Mesendoderm (in vitro differentiated cells): ENCODE data around the gene ABLIM1.

ENCODE experiments used
- DNase-seq: peaks from one replicate; pipeline ENCODE4 v3.0.0; 2013
- H2AK5ac ChIP-seq: 2 replicates; pipeline ENCODE4 v1.6.1; 2013; ENCODE audit warnings: low read length, inconsistent platforms
- H2BK120ac ChIP-seq: 2 replicates; pipeline ENCODE4 v1.6.1; 2013; ENCODE audit warnings: low read depth, mild to moderate bottlenecking, low read length, moderate library complexity, mixed read lengths
- H2BK15ac ChIP-seq: replicated peaks from 2 replicates; pipeline ENCODE4 v1.6.1; 2013; ENCODE audit warnings: low read depth, mild to moderate bottlenecking, moderate library complexity
- H2BK5ac ChIP-seq: 2 replicates; pipeline ENCODE4 v1.6.1; 2013; ENCODE audit warnings: low read length, inconsistent platforms
- H3K18ac ChIP-seq: 2 replicates; pipeline ENCODE4 v1.6.1; 2013; ENCODE audit warnings: mild to moderate bottlenecking, low read length, mixed read lengths
- H3K23ac ChIP-seq: one replicate; pipeline ENCODE4 v1.6.1; 2013; ENCODE audit warnings: low read length
- H3K27ac ChIP-seq: 2 replicates; pipeline ENCODE4 v1.5.1; 2013; ENCODE audit warnings: low read depth, mild to moderate bottlenecking, inconsistent platforms, low read length, moderate library complexity
- H3K27me3 ChIP-seq: 2 replicates; pipeline ENCODE4 v1.6.1; 2013; ENCODE audit warnings: low read length, control low read depth, mild to moderate bottlenecking, inconsistent platforms; ENCODE audit not compliant: insufficient read depth, poor library complexity
- H3K36me3 ChIP-seq: 2 replicates; pipeline ENCODE4 v1.6.1; 2013; ENCODE audit warnings: low read length, inconsistent platforms; ENCODE audit not compliant: control insufficient read depth, insufficient read depth
- H3K4ac ChIP-seq: one replicate; pipeline ENCODE4 v1.6.1; 2013; ENCODE audit warnings: low read depth, mild to moderate bottlenecking, low read length, moderate library complexity
- H3K4me1 ChIP-seq: 2 replicates; pipeline ENCODE4 v1.6.1; 2013; ENCODE audit warnings: low read depth, low read length, inconsistent platforms; ENCODE audit not compliant: control insufficient read depth
- H3K4me2 ChIP-seq: 2 replicates; pipeline ENCODE4 v1.6.1; 2013; ENCODE audit warnings: low read length
- H3K4me3 ChIP-seq: 2 replicates; pipeline ENCODE4 v1.5.1; 2013; ENCODE audit warnings: mild to moderate bottlenecking, low read length
- H3K56ac ChIP-seq: one replicate; pipeline ENCODE4 v1.6.1; 2013; ENCODE audit warnings: low read length
- H3K79me1 ChIP-seq: 2 replicates; pipeline ENCODE4 v1.6.1; 2013; ENCODE audit warnings: low read length, inconsistent platforms
- H3K79me2 ChIP-seq: 2 replicates; pipeline ENCODE4 v1.6.1; 2013; ENCODE audit warnings: mild to moderate bottlenecking, low read length; ENCODE audit not compliant: control insufficient read depth, insufficient read depth
- H3K9ac ChIP-seq: 2 replicates; pipeline ENCODE4 v1.6.1; 2013; ENCODE audit warnings: low read length, inconsistent platforms
- H4K5ac ChIP-seq: one replicate; pipeline ENCODE4 v1.6.1; 2013; ENCODE audit warnings: low read length
- H4K8ac ChIP-seq: one replicate; pipeline ENCODE4 v1.6.1; 2013; ENCODE audit warnings: low read depth, mild to moderate bottlenecking, control low read depth, low read length, moderate library complexity
- WGBS: extraction: QIAGEN DNeasy Blood & Tissue Kit; methylation state at CpG from one replicate; pipeline ENCODE4 v1.1.7; 2013; ENCODE audit warnings: low lambda C conversion rate, missing lambda C conversion rate; ENCODE audit not compliant: insufficient coverage; ENCODE audit errors: extremely low coverage; 5-methylcytosine and 5-hydroxymethylcytosine counted together

ABLIM1 gene

DNA sequence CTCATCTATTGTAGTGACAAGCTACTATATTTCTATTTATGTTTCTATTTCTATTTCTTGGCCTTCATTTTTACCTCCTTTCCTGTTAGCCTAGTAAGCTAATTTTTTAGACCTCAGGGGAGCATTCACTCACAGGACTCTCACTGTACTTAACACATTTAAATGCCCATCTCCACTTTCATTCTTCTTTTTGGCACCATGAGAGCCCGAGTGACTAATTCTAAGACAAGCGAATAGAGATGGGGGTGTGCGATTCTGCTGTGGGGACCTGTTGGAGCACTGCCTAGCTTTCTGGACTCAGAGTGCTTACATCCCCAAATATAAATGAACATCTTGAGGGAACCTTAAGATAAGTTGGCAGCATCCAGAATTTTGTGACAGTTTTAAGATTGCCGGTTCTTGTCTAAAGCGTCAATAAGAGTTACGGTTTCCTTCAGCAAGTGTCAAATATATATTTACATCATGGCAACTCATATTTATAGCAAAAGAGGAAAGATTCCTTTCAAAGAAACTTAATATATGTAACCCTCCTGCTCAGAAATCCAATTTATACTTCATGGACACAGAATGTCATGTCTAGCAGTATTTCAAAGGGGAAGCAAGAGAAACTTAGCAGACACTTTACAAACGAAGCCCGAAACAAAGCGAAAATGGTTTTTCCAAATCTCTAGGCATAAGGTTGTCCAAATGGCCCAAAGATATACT, 199.7 kb downstream of the ABLIM1 start:
- H3K4ac ChIP-seq = no peak overlapping the region
- no peak overlapping the region for H3K56ac ChIP-seq
- no peak overlapping the region for H4K8ac ChIP-seq
- no peaks in the 10 kb centered on the region for H3K27me3 ChIP-seq
- no peak overlapping the region for H3K4me2 ChIP-seq
- H3K27ac ChIP-seq = no peak overlapping the region
- no peaks in the 10 kb centered on the region for H3K4me1 ChIP-seq
- H2AK5ac ChIP-seq = no peak overlapping the region
- H3K9ac ChIP-seq = no peak overlapping the region
- H2BK120ac ChIP-seq = no peak overlapping the region
- H2BK15ac ChIP-seq = no peak overlapping the region
- no peak overlapping the region for H2BK5ac ChIP-seq
- no peaks in the 10 kb centered on the region for H3K36me3 ChIP-seq
- no peak overlapping the region for H3K4me3 ChIP-seq
- DNase-seq = no peak
- no peak overlapping the region for H4K5ac ChIP-seq
- no peak overlapping the region for H3K18ac ChIP-seq
- no CpG with 5 or more reads among the region's 9 CpGs for WGBS
- H3K79me1 ChIP-seq = no peaks in the 10 kb centered on the region
- no peak overlapping the region for H3K23ac ChIP-seq
- H3K79me2 ChIP-seq = no peaks in the 10 kb centered on the region

DNA sequence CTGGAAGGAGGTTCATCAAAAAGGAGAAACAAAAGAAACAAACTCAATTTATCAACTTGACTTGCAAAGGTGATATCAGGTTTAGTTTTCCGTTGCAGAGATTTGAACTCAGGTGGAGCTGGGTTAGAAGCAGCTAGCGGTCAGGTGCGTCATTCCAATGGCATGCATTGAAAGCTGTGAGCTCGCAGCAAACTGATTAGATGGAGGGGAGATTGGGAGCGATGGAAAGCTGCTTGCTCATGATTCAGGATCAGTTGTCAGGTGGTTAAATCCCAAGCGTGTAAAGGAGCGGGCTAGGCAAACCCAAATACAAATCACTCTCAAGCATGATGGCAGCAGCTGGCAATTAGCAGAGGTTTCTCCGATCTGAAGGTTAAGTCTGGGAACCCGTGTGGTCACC, 204.5 kb downstream of the ABLIM1 start:
- H3K27ac ChIP-seq = no peak overlapping the region
- H3K79me2 ChIP-seq = no peaks in the 10 kb centered on the region
- no peak overlapping the region for H2AK5ac ChIP-seq
- no peak overlapping the region for H4K5ac ChIP-seq
- H4K8ac ChIP-seq = no peak overlapping the region
- no peak overlapping the region for H3K4me3 ChIP-seq
- no peaks in the 10 kb centered on the region for H3K36me3 ChIP-seq
- no peak overlapping the region for H3K4ac ChIP-seq
- WGBS = no CpG with 5 or more reads among the region's 9 CpGs
- DNase-seq = peak; percentile 83
- H3K18ac ChIP-seq = no peak overlapping the region
- no peak overlapping the region for H2BK5ac ChIP-seq
- H3K27me3 ChIP-seq = no peaks in the 10 kb centered on the region
- H3K79me1 ChIP-seq = no peaks in the 10 kb centered on the region
- H3K56ac ChIP-seq = no peak overlapping the region
- no peak overlapping the region for H3K23ac ChIP-seq
- H3K4me2 ChIP-seq = no peak overlapping the region
- H2BK15ac ChIP-seq = no peak overlapping the region
- no peak overlapping the region for H2BK120ac ChIP-seq
- no peak overlapping the region for H3K9ac ChIP-seq
- no peaks in the 10 kb centered on the region for H3K4me1 ChIP-seq

DNA sequence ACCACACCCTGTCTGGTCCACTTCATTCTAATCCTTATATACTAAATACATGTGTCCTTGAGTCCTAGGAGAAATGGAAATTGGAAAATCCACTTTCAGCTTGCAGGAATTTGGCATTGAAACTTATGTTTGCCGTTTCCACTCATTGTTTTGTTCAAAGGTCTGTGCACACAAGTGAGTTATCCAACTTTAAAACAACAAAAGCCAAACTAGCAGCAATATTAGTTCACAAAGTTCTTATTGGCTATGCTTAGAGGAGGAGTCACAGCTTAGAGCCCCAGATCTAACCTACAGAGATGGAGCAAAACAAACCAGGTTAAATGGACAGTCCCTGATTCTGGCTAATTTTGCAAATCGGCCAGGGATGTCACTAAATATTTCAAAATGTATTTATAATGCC, 209.2 kb downstream of the ABLIM1 start:
- Histone ChIP-seq H3K27ac (no peak overlapping the region), H2BK15ac (no peak overlapping the region), H3K4me1 (no peaks in the 10 kb centered on the region), H4K8ac (no peak overlapping the region), H2BK5ac (no peak overlapping the region), H3K23ac (no peak overlapping the region), H4K5ac (no peak overlapping the region), H2BK120ac (no peak overlapping the region), H3K4ac (no peak overlapping the region), H3K36me3 (no peaks in the 10 kb centered on the region), H3K18ac (no peak overlapping the region), H3K79me1 (no peaks in the 10 kb centered on the region), H3K79me2 (no peaks in the 10 kb centered on the region), H3K4me3 (no peak overlapping the region), H3K27me3 (no peaks in the 10 kb centered on the region), H3K4me2 (no peak overlapping the region), H3K56ac (no peak overlapping the region), H2AK5ac (no peak overlapping the region), H3K9ac (no peak overlapping the region)
- DNase-seq = no peak
- WGBS = no CpG with 5 or more reads among the region's 2 CpGs

DNA sequence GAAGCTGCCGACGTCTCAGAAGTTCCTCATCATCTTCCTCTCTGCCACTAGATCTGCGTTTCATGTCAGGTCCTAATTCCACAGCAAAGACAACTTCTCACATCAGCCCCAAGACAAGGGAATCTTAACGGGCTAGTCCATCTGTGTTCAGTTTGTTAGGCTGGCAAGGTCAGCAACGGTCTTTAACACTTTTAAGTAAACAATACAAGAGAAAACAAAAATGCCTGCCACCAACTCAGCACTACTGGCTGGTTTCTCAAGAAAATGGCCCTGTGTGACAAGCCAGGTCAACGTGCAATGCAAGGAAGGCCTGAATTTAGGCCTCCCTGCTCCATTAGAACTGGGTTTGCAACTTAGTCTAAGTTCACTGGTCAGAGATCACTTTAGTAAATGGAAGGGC, 212.7 kb downstream of the ABLIM1 start:
- Histone ChIP-seq H3K79me1 (no peaks in the 10 kb centered on the region), H3K79me2 (no peaks in the 10 kb centered on the region), H3K4me3 (no peak overlapping the region), H4K5ac (no peak overlapping the region), H3K27ac (no peak overlapping the region), H4K8ac (no peak overlapping the region), H2AK5ac (no peak overlapping the region), H3K4me2 (no peak overlapping the region), H3K18ac (no peak overlapping the region), H2BK5ac (no peak overlapping the region), H2BK15ac (no peak overlapping the region), H3K27me3 (no peaks in the 10 kb centered on the region), H3K4ac (no peak overlapping the region), H3K36me3 (no peaks in the 10 kb centered on the region), H2BK120ac (no peak overlapping the region), H3K56ac (no peak overlapping the region), H3K4me1 (peaks cover 2% of the 10 kb centered on the region), H3K23ac (no peak overlapping the region), H3K9ac (no peak overlapping the region)
- WGBS = no CpG with 5 or more reads among the region's 6 CpGs
- no peak for DNase-seq

DNA sequence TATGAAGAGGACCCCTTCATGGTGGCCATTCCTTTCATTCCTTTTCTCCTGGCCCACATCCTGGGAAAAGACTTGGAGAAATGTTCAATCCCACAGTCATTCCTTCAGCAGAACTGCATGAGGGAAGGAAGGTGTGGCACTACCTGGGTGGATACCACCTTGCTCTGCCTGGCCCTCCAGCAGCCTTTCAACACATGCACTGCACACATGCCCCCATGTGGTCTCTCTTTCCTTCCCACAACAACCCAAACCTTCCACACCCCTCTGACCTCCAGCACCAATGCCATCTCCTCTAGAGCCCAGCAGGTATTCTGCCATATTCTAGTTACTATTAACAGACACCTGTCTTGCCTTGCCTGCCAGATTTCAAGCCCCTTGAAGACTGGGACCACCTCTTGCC, 213.3 kb downstream of the ABLIM1 start:
- Histone ChIP-seq H2BK15ac (no peak overlapping the region), H3K18ac (no peak overlapping the region), H3K4me1 (peaks cover 2% of the 10 kb centered on the region), H2BK120ac (no peak overlapping the region), H3K23ac (no peak overlapping the region), H3K79me2 (no peaks in the 10 kb centered on the region), H4K8ac (no peak overlapping the region), H3K27ac (no peak overlapping the region), H2AK5ac (no peak overlapping the region), H2BK5ac (no peak overlapping the region), H3K9ac (no peak overlapping the region), H3K4me3 (no peak overlapping the region), H3K36me3 (no peaks in the 10 kb centered on the region), H4K5ac (no peak overlapping the region), H3K4ac (no peak overlapping the region), H3K4me2 (no peak overlapping the region), H3K27me3 (no peaks in the 10 kb centered on the region), H3K56ac (no peak overlapping the region), H3K79me1 (no peaks in the 10 kb centered on the region)
- no peak for DNase-seq

DNA sequence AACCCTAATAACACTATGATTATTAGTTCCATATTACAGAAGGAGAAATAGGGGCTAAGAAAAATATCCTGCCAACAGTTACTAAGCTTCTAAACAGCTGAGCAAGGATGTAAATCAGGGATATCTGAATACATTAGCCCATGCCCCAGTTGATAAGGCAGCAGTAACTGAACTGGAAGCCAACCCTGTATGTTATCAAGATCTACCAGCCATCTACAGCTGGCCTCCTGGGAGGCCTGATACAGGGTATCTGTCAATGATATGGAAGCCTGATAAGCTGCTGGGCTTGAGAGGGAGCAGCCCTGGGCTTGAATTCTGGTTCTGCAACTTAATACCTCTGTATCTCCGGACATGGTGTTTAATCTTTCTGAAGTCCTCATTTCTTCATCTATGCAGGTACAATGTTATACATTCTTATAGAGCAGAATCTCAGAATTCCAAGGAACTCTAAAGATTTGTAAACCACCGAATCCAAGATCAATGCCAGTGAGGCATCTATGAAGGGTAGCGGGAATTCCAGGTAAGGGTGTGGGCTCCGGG, 215.9 kb downstream of the ABLIM1 start:
- Histone ChIP-seq H3K4ac (no peak overlapping the region), H2BK5ac (no peak overlapping the region), H3K4me2 (no peak overlapping the region), H4K5ac (no peak overlapping the region), H2BK120ac (no peak overlapping the region), H3K4me3 (no peak overlapping the region), H3K27ac (no peak overlapping the region), H3K27me3 (no peaks in the 10 kb centered on the region), H2BK15ac (no peak overlapping the region), H4K8ac (no peak overlapping the region), H3K79me1 (no peaks in the 10 kb centered on the region), H3K18ac (no peak overlapping the region), H3K23ac (no peak overlapping the region), H3K4me1 (peaks cover 2% of the 10 kb centered on the region), H3K56ac (no peak overlapping the region), H3K9ac (no peak overlapping the region), H2AK5ac (no peak overlapping the region), H3K36me3 (no peaks in the 10 kb centered on the region), H3K79me2 (no peaks in the 10 kb centered on the region)
- peak; percentile 94 for DNase-seq
- no CpG with 5 or more reads among the region's 4 CpGs for WGBS
